DMS53 (cell line): ENCODE measurements around the gene RRBP1.
A peak's percentile ranks its signal among the peaks of the same experiment; 100 is the strongest.

Experiments
- DNase-seq: peaks from one replicate; lab custom pipeline; 2025; lab: John Stamatoyannopoulos, UW

Gene RRBP1

GRCh38 chr20:17683218-17684076, 1.4 kb upstream of the RRBP1 start:
- DNase-seq, result peak; percentile 73

GRCh38 chr20:17682889-17683198, 802 bp upstream of the RRBP1 start:
- no peak for DNase-seq

- DNase-seq, result no peak
These were observed 328 bp downstream of the RRBP1 start for GRCh38 chr20:17681726-17682102.

GRCh38 chr20:17680836-17681725, 961 bp downstream of the RRBP1 start:
- peak; percentile 92 for DNase-seq

- peak; percentile 23 for DNase-seq
These were observed 1.9 kb downstream of the RRBP1 start for GRCh38 chr20:17679941-17680835.

GRCh38 chr20:17678886-17679285, 3.2 kb downstream of the RRBP1 start:
- DNase-seq, result no peak

- no peak for DNase-seq
These were observed 3.7 kb downstream of the RRBP1 start for GRCh38 chr20:17678295-17678694.

GRCh38 chr20:17676942-17677341, 5.1 kb downstream of the RRBP1 start:
- DNase-seq, result no peak

- no peak for DNase-seq
These were observed 5.7 kb downstream of the RRBP1 start for GRCh38 chr20:17676378-17676759.

GRCh38 chr20:17675519-17676377, 6.3 kb downstream of the RRBP1 start:
- no peak for DNase-seq

- DNase-seq, result no peak
These were observed 7.1 kb downstream of the RRBP1 start for GRCh38 chr20:17674722-17675518.

- no peak for DNase-seq
These were observed 9.0 kb downstream of the RRBP1 start for GRCh38 chr20:17673084-17673483.

- DNase-seq, result no peak
These were observed 10.5 kb downstream of the RRBP1 start for GRCh38 chr20:17671565-17671964.

- no peak for DNase-seq
These were observed 11.0 kb downstream of the RRBP1 start for GRCh38 chr20:17671011-17671410.

GRCh38 chr20:17669306-17669931, 12.6 kb downstream of the RRBP1 start:
- no peak for DNase-seq

GRCh38 chr20:17668432-17668831, 13.6 kb downstream of the RRBP1 start:
- no peak for DNase-seq

- no peak for DNase-seq
These were observed 14.6 kb downstream of the RRBP1 start for GRCh38 chr20:17667445-17667844.

GRCh38 chr20:17666481-17666880, 15.6 kb downstream of the RRBP1 start:
- no peak for DNase-seq

- DNase-seq, result no peak
These were observed 16.3 kb downstream of the RRBP1 start for GRCh38 chr20:17665756-17666155.
